H9 (cell line): Measurements from ENCODE around the gene NOSIP. TPM values are rescaled to one million over a fixed set of nuclear protein-coding genes. Genes with fewer than 3 reads are reported as not detected.

Experiments used
- DNase-seq: peaks from one replicate; pipeline ENCODE4 v3.0.0-alpha.2; 2017
- H2AFZ ChIP-seq: one replicate; pipeline ENCODE4 v1.6.1; 2013; ENCODE audit warnings: mild to moderate bottlenecking, low read length, control low read depth, moderate library complexity
- H2AK5ac ChIP-seq: 2 replicates; pipeline ENCODE4 v1.6.1; 2013; ENCODE audit warnings: low read length, control low read depth, mixed read lengths; ENCODE audit not compliant: insufficient read length
- H2BK120ac ChIP-seq: one replicate; pipeline ENCODE4 v1.6.1; 2013; ENCODE audit warnings: low read depth, mild to moderate bottlenecking, low read length, control low read depth, inconsistent platforms; ENCODE audit not compliant: poor library complexity, severe bottlenecking
- H2BK12ac ChIP-seq: 2 replicates; pipeline ENCODE4 v1.6.1; 2013; ENCODE audit warnings: low read length, control low read depth, mixed read lengths, low read depth; ENCODE audit not compliant: insufficient read length
- H2BK15ac ChIP-seq: 2 replicates; pipeline ENCODE4 v1.6.1; 2013; ENCODE audit warnings: low read depth, low read length, control low read depth
- H2BK20ac ChIP-seq: one replicate; pipeline ENCODE4 v1.6.1; 2013; ENCODE audit warnings: low read depth, mild to moderate bottlenecking, low read length, control low read depth, inconsistent platforms; ENCODE audit not compliant: poor library complexity, severe bottlenecking
- H2BK5ac ChIP-seq: 2 replicates; pipeline ENCODE4 v1.6.1; 2013; ENCODE audit warnings: low read length, control low read depth, mixed read lengths; ENCODE audit not compliant: insufficient read length
- H3K14ac ChIP-seq: 2 replicates; pipeline ENCODE4 v1.6.1; 2013; ENCODE audit warnings: low read length, control low read depth; ENCODE audit not compliant: insufficient read depth
- H3K18ac ChIP-seq: 2 replicates; pipeline ENCODE4 v1.6.1; 2013; ENCODE audit warnings: low read depth, mild to moderate bottlenecking, mixed read lengths, low read length, control low read depth; ENCODE audit not compliant: insufficient read length
- H3K23ac ChIP-seq: 2 replicates; pipeline ENCODE4 v1.6.1; 2013; ENCODE audit warnings: low read length, control low read depth, mixed read lengths, low read depth; ENCODE audit not compliant: insufficient read length
- H3K23me2 ChIP-seq: 2 replicates; pipeline ENCODE4 v1.6.1; 2013; ENCODE audit warnings: low read depth, mild to moderate bottlenecking, mixed read lengths, low read length, control low read depth; ENCODE audit not compliant: insufficient read length, poor library complexity, severe bottlenecking
- H3K27ac ChIP-seq: 2 replicates; pipeline ENCODE4 v1.5.1; 2013; ENCODE audit warnings: low read length, control low read depth, mixed read lengths, low read depth; ENCODE audit not compliant: insufficient read length
- H3K27me3 ChIP-seq: 2 replicates; pipeline ENCODE4 v1.6.1; 2013; ENCODE audit warnings: low read length, control low read depth, inconsistent platforms; ENCODE audit not compliant: insufficient read depth
- H3K4ac ChIP-seq: 2 replicates; pipeline ENCODE4 v1.6.1; 2013; ENCODE audit warnings: low read depth, mild to moderate bottlenecking, control low read depth, inconsistent platforms, low read length, moderate library complexity
- H3K4me1 ChIP-seq: 2 replicates; pipeline ENCODE4 v1.6.1; 2013; ENCODE audit warnings: low read length, control low read depth, inconsistent platforms; ENCODE audit not compliant: insufficient read depth
- H3K4me2 ChIP-seq: 2 replicates; pipeline ENCODE4 v1.6.1; 2013; ENCODE audit warnings: low read length, control low read depth, mixed read lengths; ENCODE audit not compliant: insufficient read length, insufficient read depth
- H3K56ac ChIP-seq: 2 replicates; pipeline ENCODE4 v1.6.1; 2013; ENCODE audit warnings: low read depth, mild to moderate bottlenecking, mixed read lengths, low read length, control low read depth; ENCODE audit not compliant: insufficient read length
- H3K79me1 ChIP-seq: 2 replicates; pipeline ENCODE4 v1.6.1; 2013; ENCODE audit warnings: low read depth, mild to moderate bottlenecking, moderate library complexity, low read length, control low read depth, inconsistent platforms; ENCODE audit not compliant: insufficient read depth, poor library complexity, severe bottlenecking
- H3K79me2 ChIP-seq: 2 replicates; pipeline ENCODE4 v1.6.1; 2013; ENCODE audit warnings: low read length, control low read depth, inconsistent platforms; ENCODE audit not compliant: insufficient read depth
- H3K9ac ChIP-seq: 2 replicates; pipeline ENCODE4 v1.6.1; 2013; ENCODE audit warnings: low read length, control low read depth, mixed read lengths; ENCODE audit not compliant: insufficient read length; ENCODE audit errors: extremely low read depth
- H3K9me3 ChIP-seq: one replicate; pipeline ENCODE4 v1.6.1; 2013; ENCODE audit warnings: low read depth, low read length, inconsistent platforms; ENCODE audit not compliant: control insufficient read depth
- H3T11ph ChIP-seq: one replicate; pipeline ENCODE4 v1.6.1; 2013; ENCODE audit warnings: mild to moderate bottlenecking, low read length, control low read depth, inconsistent platforms
- H4K20me1 ChIP-seq: one replicate; pipeline ENCODE4 v1.6.1; 2013; ENCODE audit not compliant: control insufficient read depth, insufficient read length, insufficient read depth
- H4K5ac ChIP-seq: 2 replicates; pipeline ENCODE4 v1.6.1; 2013; ENCODE audit warnings: low read depth, mild to moderate bottlenecking, mixed read lengths, low read length, control low read depth; ENCODE audit not compliant: insufficient read length
- H4K8ac ChIP-seq: replicated peaks from 2 replicates; pipeline ENCODE4 v1.6.1; 2013; ENCODE audit warnings: low read length, control low read depth, mixed read lengths, low read depth; ENCODE audit not compliant: insufficient read length
- H4K91ac ChIP-seq: 2 replicates; pipeline ENCODE4 v1.6.1; 2013; ENCODE audit warnings: low read depth, mild to moderate bottlenecking, moderate library complexity, mixed read lengths, low read length, control low read depth; ENCODE audit not compliant: insufficient read length
- H3K27ac Mint-ChIP-seq, 3 experiments: 2 replicates in 2 of 3; 3 replicates in 1 of 3; pipeline ENCODE4 v1.8.0; 2020 to 2021; ENCODE audit warnings: mixed read lengths in 3 of 3, mild to moderate bottlenecking in 1 of 3, moderate library complexity in 1 of 3
- H3K27me3 Mint-ChIP-seq: 2 replicates; pipeline ENCODE4 v1.8.0; 2021; ENCODE audit warnings: low read depth, mild to moderate bottlenecking, moderate library complexity, mixed read lengths
- H3K36me3 Mint-ChIP-seq, 3 experiments: 2 replicates in 2 of 3; 3 replicates in 1 of 3; pipeline ENCODE4 v1.8.0; 2020 to 2021; ENCODE audit warnings: low read depth in 3 of 3, mixed read lengths in 3 of 3; ENCODE audit not compliant: insufficient read depth in 1 of 3
- H3K4me1 Mint-ChIP-seq, 2 experiments: 2 replicates each; pipeline ENCODE4 v1.8.0; 2020; ENCODE audit warnings: mixed read lengths in 2 of 2
- H3K4me3 Mint-ChIP-seq, 2 experiments: 2 replicates in 1 of 2; 3 replicates in 1 of 2; pipeline ENCODE4 v1.8.0; 2020 to 2021; ENCODE audit warnings: mild to moderate bottlenecking in 2 of 2, mixed read lengths in 2 of 2, moderate library complexity in 1 of 2
- H3K9me3 Mint-ChIP-seq, 2 experiments: 2 replicates in 1 of 2; 3 replicates in 1 of 2; pipeline ENCODE4 v1.8.0; 2020; ENCODE audit warnings: mild to moderate bottlenecking in 2 of 2, mixed read lengths in 2 of 2, moderate library complexity in 1 of 2
- CTCF ChIP-seq: fragments of 200-600 bp; sonication (generic); conservative IDR thresholded peaks from 3 replicates; pipeline ENCODE4 v1.8.0; 2021; ENCODE audit warnings: antibody characterized with exemption, mild to moderate bottlenecking
- WGBS: extraction: QIAGEN DNeasy Blood & Tissue Kit; methylation state at CpG from one replicate; pipeline ENCODE4 v1.1.7; 2013; ENCODE audit warnings: missing lambda C conversion rate, low lambda C conversion rate, mixed read lengths; ENCODE audit not compliant: insufficient read length; ENCODE audit errors: extremely low coverage; 5-methylcytosine and 5-hydroxymethylcytosine counted together
- total RNA-seq: library from RNA; stranded (reverse); gene quantifications from 2 replicates; pipeline ENCODE4 v1.2.1, GENCODE V29; 2021

Gene NOSIP
- total RNA-seq, 1 experiment from 2014 or later = 78.4 TPM

DNA sequence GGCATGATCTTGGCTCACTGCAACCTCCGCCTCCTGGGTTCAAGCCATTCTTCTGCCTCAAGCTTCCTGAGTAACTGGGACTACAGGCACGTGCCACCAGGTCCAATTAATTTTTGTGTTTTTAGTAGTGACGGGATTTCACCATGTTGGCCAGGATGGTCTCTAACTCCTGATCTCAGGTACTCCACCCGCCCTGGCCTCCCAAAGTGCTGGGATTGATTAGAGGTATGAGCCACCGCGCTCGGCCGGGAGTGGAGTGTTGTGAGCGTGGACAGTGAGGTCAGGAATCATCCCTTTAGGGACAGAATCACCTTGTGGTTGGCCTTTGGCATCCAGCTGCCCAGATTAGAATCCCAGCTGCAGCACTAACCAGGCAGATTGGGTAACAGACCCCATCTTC, 49.3 kb upstream of the NOSIP start:
- no peak overlapping the region for H4K5ac ChIP-seq
- WGBS = no CpG with 5 or more reads among the region's 9 CpGs

More for the DNA sequence above, 49.3 kb upstream of the NOSIP start:
- H4K8ac ChIP-seq = no peak overlapping the region
- H3K18ac ChIP-seq = no peak overlapping the region
- H3T11ph ChIP-seq = no peak overlapping the region
- H3K27me3 ChIP-seq = no peaks in the 10 kb centered on the region
- H4K91ac ChIP-seq = no peak overlapping the region
- no peak overlapping the region for H3K23ac ChIP-seq
- no peaks in the 10 kb centered on the region for H3K4me1 ChIP-seq
- H4K20me1 ChIP-seq = peaks cover 2% of the 10 kb centered on the region
- no peak overlapping the region for H2BK5ac ChIP-seq
- H3K14ac ChIP-seq = no peak overlapping the region
- no peak overlapping the region for H3K27ac ChIP-seq
- H3K4me2 ChIP-seq = no peak overlapping the region
- no peaks in the 10 kb centered on the region for H3K79me1 ChIP-seq
- no peak overlapping the region for H3K56ac ChIP-seq
- no peaks in the 10 kb centered on the region for H3K79me2 ChIP-seq
- no peak overlapping the region for H2BK20ac ChIP-seq
- no peak overlapping the region for H3K4me3 Mint-ChIP-seq
- peaks cover 10 to 34% (median 32%) of the 10 kb centered on the region in 3 experiments for H3K36me3 Mint-ChIP-seq
- no peak overlapping the region for H3K9ac ChIP-seq
- H2AK5ac ChIP-seq = no peak overlapping the region
- no peaks in the 10 kb centered on the region for H3K9me3 ChIP-seq
- no peak overlapping the region for H2BK120ac ChIP-seq
- H3K9me3 Mint-ChIP-seq = no peaks in the 10 kb centered on the region
- H3K27ac Mint-ChIP-seq = peak overlapping the region in 2 of 3 experiments; percentile 59; a peak in 2 of 7 replicates
- H2AFZ ChIP-seq = no peak overlapping the region
- no peak overlapping the region for H3K4ac ChIP-seq
- no peaks in the 10 kb centered on the region for H3K27me3 Mint-ChIP-seq
- DNase-seq = no peak
- H3K23me2 ChIP-seq = no peaks in the 10 kb centered on the region
- no peak overlapping the region for H2BK12ac ChIP-seq
- TF ChIP-seq CTCF = no peak
- H2BK15ac ChIP-seq = no peak overlapping the region
- peaks cover 5 to 7% of the 10 kb centered on the region in 2 experiments for H3K4me1 Mint-ChIP-seq
